HG03045 (cell line): Measurements from ENCODE around the gene KIR3DL3.
"Not testable (repeated sequence)": the region's sequence is repeated elsewhere in the genome, so short reads cannot be mapped to it uniquely, and the experiment has no call there.

Source experiments
- ATAC-seq: cut with Tn5 transposase; IDR thresholded peaks from one replicate; pipeline ENCODE4 v1.9.1; 2021; ENCODE audit warnings: mild to moderate bottlenecking, moderate library complexity; ENCODE audit not compliant: unreplicated experiment

Gene KIR3DL3

GRCh38 chr19:54729416-54730188 is 5.4 kb downstream of the KIR3DL3 start:
- ATAC-seq: no peak

GRCh38 chr19:54731191-54731590 is 6.9 kb downstream of the KIR3DL3 start:
- no peak for ATAC-seq

GRCh38 chr19:54738306-54738705 is 14.1 kb downstream of the KIR3DL3 start, which contains the start of gene KIR2DL3:
TSS of gene KIR2DL3 (plus strand) at chr19:54738513. CDS start at chr19:54738546, 33 bp downstream.
- not testable (repeated sequence) for ATAC-seq

GRCh38 chr19:54738715-54739114 is 14.5 kb downstream of the KIR3DL3 start:
- no peak for ATAC-seq

GRCh38 chr19:54739587-54740497 is 15.6 kb downstream of the KIR3DL3 start:
- ATAC-seq: no peak

DNA sequence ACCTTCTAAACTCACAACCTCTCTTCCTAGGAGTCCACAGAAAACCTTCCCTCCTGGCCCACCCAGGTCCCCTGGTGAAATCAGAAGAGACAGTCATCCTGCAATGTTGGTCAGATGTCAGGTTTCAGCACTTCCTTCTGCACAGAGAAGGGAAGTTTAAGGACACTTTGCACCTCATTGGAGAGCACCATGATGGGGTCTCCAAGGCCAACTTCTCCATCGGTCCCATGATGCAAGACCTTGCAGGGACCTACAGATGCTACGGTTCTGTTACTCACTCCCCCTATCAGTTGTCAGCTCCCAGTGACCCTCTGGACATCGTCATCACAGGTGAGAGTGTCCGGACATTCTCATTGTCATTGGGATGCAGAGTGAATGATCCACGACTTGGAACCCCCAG is 17.7 kb downstream of the KIR3DL3 start:
- not testable (repeated sequence) for ATAC-seq

GRCh38 chr19:54744080-54744479 is 19.8 kb downstream of the KIR3DL3 start:
- not testable (repeated sequence) for ATAC-seq

DNA sequence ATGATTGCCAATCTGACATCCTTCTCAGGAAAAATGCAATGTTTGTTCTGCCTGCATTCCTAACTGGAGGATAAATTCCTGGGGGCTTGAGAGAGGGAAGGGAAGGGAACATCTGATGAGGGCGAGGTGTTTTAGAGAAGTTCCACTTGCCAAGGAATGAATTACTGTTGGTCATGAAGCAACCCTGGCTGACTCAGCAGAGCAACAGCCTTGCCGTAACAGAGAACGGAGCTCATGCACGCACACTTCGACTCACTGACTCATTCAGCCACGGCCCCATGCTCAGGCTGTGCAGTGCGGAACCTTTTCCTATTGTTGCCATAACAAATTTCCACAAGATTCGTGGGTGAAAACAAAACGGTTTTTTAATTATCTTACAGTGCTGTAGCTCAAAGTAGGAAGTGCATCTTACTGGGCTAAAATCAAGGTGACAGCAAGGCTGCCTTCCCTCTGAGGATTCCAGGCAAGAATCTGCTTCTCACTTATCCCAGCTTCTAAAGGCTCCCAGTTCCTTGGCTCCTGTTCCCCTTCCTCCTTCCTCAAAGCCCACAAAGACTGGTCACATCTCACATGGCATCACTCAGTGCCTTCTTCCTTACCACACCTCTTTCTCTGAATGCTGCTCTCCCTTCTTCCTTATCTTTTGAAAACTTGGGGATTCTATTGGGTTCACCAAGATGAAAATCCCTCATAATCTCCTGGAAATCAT is 23.5 kb downstream of the KIR3DL3 start:
- ATAC-seq: not testable (repeated sequence)

DNA sequence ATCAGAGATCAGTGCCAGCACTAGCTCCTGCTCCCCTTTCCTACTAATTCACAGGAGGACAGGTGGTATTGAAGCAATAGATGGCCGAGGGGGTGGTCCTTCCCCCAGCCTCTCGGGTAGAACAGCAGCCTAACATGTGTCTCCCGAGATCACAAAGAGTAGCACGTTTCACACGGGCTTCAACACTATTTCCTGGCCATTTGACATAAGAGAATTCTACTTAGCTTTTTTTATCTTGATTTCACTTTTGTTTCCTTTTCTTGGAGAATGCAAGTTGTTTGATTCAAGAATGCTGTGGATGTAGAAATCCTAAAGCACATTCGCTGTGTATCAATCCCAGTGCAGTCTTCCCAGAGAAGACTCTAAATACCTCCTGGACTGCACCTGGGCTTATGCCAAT is 26.0 kb downstream of the KIR3DL3 start:
- ATAC-seq: not testable (repeated sequence)

DNA sequence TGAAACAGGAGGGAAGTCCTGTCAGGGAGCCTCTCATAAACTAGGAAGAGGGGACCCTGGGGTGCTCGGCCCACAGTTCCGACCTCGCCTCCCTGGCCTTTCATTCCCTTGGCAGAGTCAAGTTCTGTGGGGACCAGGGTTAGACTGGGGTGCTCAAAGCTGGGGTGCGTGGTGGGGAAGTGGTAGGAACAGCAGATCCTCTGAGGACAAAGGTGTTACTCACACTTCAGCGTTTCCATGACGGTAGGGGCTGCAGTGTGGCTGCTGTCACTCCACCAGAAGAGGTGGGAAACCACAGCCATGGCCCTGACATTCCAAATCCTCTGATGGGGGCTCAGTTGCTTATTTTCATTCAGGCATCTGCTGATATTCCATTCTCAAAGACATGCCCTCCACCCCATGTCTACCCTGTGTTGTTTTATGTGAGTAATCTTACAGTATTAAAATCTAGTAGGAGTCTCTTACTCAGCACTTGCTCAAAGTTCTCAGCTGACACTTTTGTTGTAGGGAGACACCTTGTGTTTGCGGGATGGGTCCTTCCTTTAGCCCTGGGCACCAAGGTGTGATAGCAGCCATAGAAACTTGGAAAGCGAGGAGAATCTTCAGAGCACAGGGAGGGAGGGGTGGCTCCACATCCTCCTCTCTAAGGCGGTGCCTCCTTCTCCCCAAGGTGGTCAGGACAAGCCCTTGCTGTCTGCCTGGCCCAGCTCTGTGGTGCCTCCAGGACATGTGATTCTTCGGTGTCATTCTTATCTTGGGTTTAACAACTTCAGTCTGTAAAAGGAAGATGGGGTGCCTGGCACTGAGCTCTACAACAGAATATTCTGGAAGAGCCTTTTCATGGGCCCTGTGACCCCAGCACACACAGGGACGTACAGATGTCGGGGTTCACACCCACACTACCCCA is 32.2 kb downstream of the KIR3DL3 start:
- ATAC-seq: not testable (repeated sequence)

- not testable (repeated sequence) for ATAC-seq
These were observed 34.3 kb downstream of the KIR3DL3 start for GRCh38 chr19:54758577-54758976.

- not testable (repeated sequence) for ATAC-seq
These were observed 40.0 kb downstream of the KIR3DL3 start for GRCh38 chr19:54764219-54764618.

- ATAC-seq: not testable (repeated sequence)
These were observed 42.2 kb downstream of the KIR3DL3 start for GRCh38 chr19:54766464-54766863.

DNA sequence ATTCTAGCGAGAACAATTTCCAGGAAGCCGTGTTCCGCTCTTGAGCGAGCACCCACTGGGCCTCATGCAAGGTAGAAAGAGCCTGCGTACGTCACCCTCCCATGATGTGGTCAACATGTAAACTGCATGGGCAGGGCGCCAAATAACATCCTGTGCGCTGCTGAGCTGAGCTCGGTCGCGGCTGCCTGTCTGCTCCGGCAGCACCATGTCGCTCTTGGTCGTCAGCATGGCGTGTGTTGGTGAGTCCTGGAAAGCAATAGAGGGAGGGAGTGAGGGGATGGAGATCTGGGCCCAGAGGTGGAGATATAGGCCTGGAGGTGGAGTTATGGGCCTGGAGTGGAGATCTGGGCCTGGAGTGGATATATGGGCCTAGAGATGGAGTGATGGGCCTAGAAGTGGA is 45.4 kb downstream of the KIR3DL3 start, which contains the start of gene KIR2DL1:
TSS of gene KIR2DL1 (plus strand) at position 148 of the 400 bp plus-strand sequence. CDS start at position 206, 58 bp downstream.
- not testable (repeated sequence) for ATAC-seq

DNA sequence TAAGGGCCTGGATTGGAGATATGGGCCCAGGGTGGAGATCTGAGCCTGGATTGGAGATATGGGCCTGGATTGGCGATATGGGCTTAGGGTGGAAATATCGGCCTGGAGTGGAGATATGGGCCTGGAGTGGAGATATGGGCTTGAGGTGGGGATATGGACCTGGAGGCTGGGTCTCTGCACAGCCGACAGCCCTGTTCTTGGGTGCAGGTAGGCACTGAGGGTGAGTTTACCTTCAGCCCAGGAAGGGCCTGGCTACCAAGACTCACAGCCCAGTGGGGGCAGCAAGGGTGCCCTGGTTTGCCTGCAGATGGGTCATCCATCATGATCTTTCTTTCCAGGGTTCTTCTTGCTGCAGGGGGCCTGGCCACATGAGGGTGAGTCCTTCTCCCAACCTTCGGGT is 46.3 kb downstream of the KIR3DL3 start:
- not testable (repeated sequence) for ATAC-seq

- not testable (repeated sequence) for ATAC-seq
These were observed 47.0 kb downstream of the KIR3DL3 start for GRCh38 chr19:54771018-54771960.

DNA sequence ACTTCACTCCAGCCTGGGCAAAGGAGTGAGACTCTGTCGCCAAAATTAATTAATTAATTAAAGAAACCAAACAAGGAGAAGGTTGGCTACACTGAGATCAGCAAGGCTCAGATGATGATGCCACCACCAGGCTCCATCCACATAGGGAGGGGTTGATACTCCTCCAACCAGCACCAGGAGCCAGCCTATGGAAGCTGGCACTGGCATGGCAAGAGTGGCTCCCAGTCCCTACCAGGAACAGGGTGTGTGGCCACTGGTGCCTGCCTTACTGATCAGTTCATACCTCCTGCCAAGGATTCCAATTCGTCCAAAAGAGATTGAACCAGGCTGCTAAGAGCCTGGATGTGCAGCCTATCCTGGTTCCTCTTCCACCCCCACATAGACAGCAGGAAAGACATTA is 48.4 kb downstream of the KIR3DL3 start:
- not testable (repeated sequence) for ATAC-seq

GRCh38 chr19:54775095-54775815 is 51.0 kb downstream of the KIR3DL3 start:
- not testable (repeated sequence) for ATAC-seq
